A673 (cell line): Measurements from ENCODE around the gene VDAC1.

Experiments used
- EZH2 ChIP-seq: fragments of 200-600 bp; sonication (generic); IDR thresholded peaks from 2 replicates; pipeline ENCODE4 v1.6.1; 2017; ENCODE audit warnings: borderline replicate concordance, low read depth, mild to moderate bottlenecking, mixed read lengths, antibody characterized with exemption, low read length; ENCODE audit not compliant: poor library complexity, severe bottlenecking
- TF ChIP-seq, protein P1 (sequence below): fragments of 300-800, 200-600 bp; sonication (generic); conservative IDR thresholded peaks from 2 replicates; pipeline ENCODE4 v1.5.1; 2017; ENCODE audit warnings: low read depth, mild to moderate bottlenecking, antibody characterized with exemption, low read length, moderate library complexity, mixed read lengths

DNA sequence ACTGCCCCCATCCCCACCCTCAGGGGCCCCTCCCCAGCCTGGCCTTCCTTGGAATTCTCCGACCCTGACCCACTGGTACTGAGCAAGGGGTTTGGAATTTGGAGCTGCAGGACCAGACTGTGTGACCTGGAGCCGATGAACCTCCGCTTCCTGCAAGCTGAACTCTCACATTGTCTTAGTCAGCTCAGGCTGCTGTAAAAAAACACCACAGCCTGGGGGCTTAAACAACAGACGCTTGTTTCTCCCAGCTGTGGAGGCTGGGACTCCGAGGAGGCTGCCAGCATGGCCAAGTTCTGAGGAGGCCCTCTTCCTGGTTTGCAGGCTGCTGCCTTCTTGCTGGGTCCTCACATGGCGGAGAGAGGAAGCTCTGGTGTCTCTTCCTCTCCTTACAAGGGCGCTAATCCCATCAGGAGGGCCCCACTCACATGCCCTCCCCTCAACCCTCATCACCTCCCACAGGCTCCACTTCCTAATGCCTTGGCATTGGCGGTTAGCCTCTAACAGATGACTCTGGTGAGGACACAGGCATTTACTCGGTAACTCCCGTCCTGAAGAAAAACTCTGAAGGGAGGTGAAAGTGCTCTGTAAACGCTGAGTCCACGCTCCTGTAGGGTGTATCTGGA is 78.8 kb downstream of the VDAC1 start:
- TF ChIP-seq, protein P1, sequence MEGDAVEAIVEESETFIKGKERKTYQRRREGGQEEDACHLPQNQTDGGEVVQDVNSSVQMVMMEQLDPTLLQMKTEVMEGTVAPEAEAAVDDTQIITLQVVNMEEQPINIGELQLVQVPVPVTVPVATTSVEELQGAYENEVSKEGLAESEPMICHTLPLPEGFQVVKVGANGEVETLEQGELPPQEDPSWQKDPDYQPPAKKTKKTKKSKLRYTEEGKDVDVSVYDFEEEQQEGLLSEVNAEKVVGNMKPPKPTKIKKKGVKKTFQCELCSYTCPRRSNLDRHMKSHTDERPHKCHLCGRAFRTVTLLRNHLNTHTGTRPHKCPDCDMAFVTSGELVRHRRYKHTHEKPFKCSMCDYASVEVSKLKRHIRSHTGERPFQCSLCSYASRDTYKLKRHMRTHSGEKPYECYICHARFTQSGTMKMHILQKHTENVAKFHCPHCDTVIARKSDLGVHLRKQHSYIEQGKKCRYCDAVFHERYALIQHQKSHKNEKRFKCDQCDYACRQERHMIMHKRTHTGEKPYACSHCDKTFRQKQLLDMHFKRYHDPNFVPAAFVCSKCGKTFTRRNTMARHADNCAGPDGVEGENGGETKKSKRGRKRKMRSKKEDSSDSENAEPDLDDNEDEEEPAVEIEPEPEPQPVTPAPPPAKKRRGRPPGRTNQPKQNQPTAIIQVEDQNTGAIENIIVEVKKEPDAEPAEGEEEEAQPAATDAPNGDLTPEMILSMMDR = no peak
- TF ChIP-seq EZH2 = no peak
